Right renal cortex interstitium (tissue), 3 donors: Measurements from ENCODE around the gene HSPB2. TPM values are rescaled to one million over a fixed set of nuclear protein-coding genes. Genes with fewer than 3 reads are reported as not detected.

Source experiments
- DNase-seq, 3 donors: peaks; one replicate each; pipeline ENCODE4 v3.0.0-alpha.2; 2013; ENCODE audit warnings: low read depth in 3 of 3, low spot score in 2 of 3
- polyA plus RNA-seq, 3 donors: library from polyadenylated mRNA; unstranded; fragments of 120-200 nt; gene quantifications; one replicate each; pipeline ENCODE4 v1.2.1, GENCODE V29; 2013; ENCODE audit not compliant: insufficient read length in 3 of 3

The HSPB2 gene
- polyA plus RNA-seq, 3 donors = 1.2 to 1.6 (median 1.2) TPM

DNA sequence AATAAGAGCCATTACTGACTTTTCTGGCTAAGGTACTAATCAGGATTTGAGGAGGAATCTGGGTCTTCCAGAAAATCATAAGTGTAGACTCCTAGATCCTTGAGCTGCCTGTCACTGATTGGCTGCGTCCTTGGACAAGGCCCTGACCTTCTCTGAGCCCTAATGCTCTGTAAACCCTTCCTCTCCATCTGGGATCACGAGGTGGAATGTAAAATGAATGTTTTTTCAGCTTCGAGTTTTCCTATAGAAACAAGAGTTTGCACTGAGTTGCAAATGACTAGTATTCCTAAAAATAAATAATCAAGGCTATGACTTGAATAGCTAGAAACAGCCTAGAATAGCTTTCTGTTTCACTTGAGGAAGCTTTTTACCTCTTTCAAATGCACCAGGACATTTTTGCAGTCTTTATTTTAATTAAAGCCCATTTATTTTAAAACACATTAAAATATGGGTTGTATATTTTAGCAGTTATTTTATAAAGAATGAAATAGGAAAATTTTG, 23.6 kb downstream of the HSPB2 start:
- DNase-seq = no peak

DNA sequence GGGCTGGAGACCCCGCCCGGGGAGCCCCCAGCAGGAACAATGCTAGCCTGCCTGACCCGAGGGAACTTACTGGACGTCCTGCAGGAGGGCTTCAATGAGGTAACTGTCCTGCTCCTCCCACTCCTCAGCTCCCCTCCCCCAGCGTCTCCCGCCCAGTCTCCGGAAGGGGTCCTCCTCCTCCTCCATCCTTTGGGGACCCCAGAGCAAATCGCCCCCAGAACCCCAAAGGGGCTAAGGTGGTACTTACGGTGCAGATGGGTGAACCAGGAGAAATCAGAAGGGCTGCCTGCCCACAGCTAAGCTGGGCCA, 24.9 kb downstream of the HSPB2 start:
- DNase-seq = no peak

DNA sequence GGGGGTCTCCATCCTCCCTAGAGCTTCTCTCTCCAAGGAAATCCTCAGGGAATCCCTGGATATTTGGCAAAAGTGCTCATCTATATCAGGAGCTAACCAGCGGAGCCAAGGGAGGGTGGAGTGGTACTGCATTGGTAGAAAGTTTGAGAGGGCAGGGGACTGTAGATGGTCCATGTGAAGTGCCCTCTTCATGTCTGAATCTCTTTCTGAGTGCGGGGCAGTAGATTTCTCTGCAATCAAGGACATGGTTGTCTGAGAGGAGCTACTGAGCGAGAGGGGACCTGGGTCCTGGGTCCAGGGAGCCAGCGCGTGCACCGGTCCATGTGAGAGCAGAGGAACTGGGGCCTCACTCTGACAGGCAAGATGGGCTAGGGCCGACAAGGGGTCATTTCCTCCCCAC, 25.3 kb downstream of the HSPB2 start:
- DNase-seq = no peak

DNA sequence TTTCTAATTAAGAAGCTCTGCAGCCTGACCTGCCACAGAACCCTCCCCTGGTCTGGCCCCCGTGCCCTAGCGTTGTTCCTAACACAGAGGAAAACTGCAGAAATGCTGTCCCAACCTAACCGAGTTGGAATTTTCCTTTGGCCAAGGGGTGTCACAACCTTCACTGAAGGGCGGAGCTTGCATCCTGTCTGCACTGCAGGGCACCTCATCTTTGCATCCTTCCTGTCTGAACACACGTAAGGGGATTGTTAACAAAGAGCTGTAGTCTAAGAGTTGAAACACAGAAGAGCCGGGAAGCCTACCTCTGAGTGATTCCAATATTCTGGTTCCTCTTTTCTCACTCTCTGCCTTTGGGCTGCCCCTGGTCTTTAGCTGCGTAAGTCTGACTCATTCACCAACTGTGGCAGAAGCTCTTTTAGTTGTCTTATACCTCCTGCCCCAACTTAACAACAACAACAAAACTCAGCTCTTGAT, 26.2 kb downstream of the HSPB2 start:
- DNase-seq = no peak

DNA sequence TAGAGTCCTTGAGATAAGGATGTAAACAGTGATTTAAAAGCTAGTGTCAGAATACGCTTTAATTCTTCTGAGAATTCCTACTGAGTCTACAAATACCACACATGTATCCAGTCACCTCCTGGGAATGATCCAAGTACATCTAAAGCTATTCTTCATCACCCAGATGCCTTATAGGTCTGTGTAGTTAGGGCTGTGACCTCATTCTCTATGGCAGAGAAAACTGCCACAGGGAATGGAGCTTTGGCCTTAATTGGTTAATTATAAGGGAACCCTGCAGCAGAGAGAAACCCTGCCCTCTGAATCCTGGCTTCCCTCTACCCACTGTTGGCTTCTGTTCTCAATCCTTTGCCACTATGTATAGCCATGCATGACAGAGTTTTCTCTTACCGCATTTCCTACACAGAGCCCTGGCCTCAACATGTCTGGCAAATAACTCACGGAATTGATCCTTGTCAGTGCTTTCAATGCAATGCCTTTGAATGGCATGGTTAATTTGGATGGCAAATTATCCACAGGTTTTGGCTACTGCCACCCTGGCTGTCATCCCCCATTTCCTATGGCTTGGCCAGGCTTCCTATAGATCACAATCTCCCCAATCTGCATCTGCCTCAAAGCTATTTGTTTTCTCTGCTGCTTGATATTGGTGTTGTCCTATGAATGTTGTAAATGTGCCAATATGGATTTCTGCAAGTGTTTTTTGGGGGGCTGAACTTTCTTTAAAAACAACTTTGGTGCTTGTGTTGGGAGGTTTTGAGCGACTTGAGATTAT, 27.5 kb downstream of the HSPB2 start:
- no peak for DNase-seq

DNA sequence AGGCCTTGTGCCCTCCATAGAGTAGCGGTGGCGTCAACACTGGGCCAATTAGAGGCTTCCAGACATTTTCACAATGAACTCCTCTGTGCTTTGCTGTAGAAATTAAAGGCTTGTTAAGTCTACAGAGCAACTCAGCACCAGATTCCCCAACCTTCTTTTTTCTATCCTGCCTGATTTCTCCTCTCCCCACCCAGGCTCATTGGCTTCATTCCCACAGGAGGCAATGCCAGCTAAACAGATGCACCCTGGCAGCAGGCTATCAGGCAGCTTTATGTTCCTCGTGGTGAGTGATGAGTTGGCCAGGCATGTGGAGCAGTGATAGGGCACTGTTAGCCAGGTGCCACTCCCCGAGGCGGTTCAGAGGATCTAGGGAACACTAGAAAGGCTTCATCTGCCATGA, 29.4 kb downstream of the HSPB2 start:
- no peak for DNase-seq

DNA sequence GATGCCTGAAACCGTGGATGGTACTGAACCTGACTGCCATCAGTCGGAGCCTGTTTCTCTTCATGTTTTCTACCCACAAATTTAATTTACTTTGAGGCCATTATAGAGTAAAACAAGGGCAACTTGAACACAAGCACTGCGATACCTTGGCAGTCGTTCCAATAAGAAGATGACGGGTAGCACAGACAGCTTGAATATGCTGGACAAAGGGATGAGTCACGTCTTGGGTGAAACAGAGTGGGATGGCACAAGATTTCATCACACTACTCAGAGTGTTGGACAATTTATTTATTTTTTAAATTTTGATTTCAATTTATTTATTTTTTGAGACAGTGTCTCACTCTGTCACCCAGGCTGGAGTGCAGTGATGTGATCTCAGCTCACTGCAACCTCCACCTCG, 30.3 kb downstream of the HSPB2 start:
- no peak for DNase-seq

DNA sequence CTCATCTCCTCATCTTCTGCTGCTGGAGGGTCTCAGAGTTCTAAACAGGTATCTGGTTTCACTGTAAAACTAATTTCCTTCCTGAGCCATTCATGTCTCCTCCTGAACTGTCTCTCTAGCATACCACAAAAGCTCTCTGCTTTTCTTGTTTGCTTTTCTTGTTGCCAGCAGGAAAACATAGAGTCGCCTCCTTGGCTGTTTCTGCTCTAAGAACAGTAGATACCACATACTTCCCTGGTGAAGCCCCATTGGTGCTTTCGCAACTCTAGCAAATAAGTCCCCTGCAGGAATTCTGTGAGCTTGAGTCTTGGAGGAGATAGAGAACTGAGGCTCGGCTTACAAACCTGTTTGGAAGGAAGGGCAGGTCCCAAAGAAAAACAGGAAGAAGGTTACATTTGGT, 31.6 kb downstream of the HSPB2 start:
- DNase-seq = no peak

DNA sequence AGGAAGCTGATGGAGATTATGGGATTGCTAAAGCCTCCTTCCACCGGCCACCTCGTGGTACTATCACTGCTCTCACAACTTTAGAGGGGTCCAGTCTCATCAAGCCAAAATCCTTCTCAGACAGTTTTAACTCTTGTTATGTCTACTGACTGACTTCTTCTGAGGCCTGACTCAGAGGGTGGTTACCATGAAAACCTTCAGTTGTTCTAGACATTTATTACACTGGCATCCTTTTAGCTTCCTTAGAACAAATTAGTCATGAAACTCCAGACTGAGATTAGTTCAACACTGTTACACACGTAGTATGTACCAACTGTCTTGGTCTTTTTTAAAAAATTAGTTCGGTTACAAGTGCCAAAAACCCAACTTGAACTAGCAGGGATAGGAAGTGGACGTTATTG, 32.1 kb downstream of the HSPB2 start:
- no peak for DNase-seq

DNA sequence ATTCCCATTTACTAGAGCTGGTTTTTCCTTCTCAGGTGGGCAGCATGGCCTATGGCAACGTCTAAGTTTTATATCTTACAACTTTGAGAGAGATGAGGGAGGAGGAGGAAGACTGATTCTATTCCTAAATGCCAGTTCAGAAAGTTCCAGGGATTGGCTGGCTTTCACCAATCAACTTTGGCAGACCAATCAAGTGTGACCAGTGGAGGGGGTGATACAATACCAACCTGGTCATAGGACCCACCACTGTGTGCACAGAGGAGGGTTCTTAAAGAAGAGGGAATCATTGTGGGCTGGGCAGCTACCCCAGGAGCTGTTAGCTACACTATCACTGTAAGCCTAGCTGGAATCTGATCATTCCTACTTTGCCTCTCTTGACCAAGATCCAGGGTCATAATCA, 32.7 kb downstream of the HSPB2 start:
- no peak for DNase-seq

DNA sequence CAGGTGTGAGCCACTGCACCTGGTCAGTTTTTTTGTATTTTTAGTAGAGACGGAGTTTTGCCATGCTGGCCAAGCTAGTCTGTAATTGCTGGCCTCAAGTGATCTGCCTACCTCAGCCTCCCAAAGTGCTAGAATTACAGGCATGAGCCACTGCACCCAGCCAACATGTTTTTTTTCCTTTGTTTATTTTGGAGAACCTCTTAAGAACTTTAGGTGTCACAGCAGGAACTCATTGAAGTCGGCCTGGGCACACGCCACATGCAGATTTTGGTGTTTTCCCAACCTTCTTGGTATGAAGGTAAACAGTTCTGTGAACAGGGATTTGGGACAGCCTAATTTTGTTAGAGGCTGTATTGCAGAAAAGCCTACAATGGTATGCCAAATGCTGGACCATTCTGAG, 34.0 kb downstream of the HSPB2 start:
- no peak for DNase-seq

DNA sequence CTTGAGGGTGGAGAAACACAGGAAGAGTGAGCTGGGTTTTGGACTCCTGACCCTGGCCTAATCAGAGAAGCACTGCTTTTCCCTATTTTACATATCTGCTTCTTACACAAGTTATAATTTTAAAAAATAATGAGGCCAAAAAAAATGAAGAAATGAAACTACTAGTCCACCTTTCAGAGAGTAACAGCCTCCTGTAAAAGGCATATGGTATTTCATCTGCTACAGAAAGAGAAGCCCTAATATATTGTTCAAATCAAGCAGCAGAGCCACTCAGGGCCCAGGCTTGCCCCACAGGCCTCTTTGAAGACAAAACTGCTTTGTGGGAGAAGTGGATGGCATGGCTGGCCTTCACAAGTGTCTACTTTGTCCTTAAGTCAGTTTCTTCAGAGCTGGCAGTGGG, 34.6 kb downstream of the HSPB2 start:
- DNase-seq = no peak

DNA sequence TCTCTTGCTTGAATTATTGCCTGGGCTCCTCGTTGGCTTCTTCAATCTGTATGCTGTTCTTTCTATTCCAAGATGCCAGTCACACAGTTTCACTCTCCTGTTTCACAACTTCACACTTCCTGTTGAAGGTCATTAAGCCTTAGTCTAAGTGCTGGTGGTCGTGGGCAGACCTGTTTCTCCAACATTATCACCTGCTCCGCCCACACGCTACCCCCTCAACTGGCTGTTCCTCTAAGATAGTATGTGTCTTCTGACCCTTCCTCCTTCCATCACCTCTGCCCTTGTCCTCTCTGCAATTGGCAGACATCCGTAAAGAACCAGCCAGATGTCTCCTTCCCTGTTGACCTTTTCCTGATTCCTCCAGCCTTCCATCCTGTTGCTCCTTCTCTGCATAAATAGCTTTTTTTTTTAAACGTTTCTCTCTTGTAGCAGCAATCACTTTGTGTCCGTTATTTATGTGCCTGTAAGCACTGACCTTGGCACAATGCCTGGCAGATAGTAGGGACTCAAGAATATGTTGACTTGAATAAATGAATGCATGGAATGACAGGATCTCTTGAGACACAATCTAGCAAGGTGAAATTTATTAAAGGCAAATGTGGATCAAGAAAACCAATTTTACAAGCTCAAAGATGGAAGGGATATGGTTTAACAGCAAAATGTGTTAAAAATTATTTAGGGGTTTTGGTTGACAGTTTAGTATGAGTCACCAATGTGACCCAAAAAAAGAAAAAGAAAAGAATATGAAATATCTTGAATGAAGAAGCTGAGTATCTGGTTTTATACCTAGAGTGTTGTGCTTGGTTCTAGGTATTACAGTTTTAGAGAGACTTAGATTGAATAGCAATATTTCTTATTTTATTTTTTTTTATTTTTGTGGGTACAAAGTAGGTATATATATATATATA, 37.2 kb downstream of the HSPB2 start:
- DNase-seq = no peak

DNA sequence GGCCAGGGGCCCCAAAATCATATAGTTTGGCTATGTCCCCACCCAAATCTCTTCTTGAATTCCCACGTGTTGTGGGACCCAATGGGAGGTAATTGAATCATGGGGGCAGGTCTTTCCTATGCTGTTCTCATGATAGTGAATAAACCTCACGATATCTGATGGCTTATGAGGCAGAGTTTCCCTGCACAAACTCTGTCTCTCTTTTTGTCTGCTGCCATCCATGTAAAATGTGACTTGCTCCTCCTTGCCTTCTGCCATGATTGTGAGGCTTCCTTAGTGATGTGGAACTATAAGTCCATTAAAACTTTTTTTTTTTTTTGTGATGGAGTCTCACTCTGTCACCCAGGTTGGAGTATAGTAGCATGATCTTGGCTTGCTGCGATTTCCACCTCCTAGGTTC, 39.0 kb downstream of the HSPB2 start:
- no peak for DNase-seq

DNA sequence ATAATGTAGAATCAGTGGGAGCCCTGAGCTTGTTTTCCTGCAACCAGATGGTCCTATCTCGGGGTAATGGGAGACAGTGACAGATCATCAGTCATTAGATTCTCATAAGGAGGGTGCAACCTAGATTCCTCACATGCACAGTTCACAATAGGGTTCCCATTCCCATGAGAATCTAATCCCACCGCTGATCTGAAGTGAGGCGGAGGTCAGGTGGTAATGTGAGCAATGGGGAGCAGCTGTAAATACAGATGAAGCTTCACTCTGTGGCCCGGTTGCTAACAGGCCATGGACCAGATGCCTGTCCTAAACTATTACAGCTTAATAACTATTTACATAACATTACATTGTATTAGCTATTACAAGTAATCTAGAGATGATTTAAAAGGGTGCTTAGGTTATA, 41.6 kb downstream of the HSPB2 start:
- no peak for DNase-seq

DNA sequence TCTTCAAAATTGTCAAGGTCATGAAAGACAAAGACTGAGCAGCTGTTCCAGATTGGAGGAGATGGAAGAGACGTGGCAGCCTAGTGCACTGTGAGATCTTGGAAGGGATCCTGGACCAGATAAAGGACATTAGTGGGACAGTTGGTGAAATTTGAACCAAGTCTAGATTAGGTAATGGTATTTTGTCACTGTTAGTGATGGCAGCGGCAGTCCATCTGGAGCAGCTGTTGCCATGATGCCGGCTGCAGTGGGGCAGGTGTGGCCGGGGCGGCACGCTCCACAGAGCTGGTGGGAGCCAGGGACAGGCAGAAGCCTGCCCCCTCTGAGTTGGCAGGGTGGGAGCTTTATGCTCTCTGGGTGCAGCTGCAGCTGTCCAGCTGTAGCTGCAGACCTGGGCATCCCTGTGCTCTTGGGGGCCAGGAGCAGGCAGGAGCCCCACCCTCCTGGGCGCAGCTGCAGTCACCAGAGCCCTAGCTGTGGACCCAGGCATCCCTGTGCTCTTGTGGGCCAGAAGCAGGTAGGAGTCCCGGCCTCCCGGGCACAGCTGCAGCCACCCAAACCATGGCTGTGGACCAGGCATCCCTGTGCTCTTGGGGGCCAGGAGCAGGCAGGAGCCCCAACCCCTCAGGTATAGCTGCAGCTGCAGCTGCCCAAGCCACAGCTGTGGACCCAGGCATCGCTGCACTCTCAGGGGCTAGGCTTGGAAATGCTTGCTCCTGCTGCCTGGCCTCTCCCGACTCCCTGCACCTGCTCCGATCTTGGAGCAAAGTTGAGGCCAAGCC, 45.3 kb downstream of the HSPB2 start:
- no peak for DNase-seq

DNA sequence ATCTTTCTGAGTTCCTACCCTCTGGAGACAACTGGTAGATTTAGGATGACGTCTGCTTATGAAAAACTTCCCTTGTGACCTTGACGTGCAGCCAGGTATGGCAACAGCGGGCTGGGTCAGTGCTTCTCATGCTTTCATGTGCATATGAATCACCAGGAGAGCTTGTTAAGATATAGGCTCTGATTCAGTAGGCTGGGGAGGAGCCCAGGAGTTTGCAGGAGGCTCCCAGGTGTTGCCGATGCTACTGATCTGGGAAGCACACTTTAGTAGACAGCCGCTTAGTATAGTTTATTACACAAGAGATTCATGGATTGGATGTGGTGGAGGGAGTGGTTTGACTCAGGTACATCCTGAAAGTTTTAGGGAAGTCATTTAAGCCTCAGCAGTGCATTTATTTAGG, 48.4 kb downstream of the HSPB2 start:
- no peak for DNase-seq

DNA sequence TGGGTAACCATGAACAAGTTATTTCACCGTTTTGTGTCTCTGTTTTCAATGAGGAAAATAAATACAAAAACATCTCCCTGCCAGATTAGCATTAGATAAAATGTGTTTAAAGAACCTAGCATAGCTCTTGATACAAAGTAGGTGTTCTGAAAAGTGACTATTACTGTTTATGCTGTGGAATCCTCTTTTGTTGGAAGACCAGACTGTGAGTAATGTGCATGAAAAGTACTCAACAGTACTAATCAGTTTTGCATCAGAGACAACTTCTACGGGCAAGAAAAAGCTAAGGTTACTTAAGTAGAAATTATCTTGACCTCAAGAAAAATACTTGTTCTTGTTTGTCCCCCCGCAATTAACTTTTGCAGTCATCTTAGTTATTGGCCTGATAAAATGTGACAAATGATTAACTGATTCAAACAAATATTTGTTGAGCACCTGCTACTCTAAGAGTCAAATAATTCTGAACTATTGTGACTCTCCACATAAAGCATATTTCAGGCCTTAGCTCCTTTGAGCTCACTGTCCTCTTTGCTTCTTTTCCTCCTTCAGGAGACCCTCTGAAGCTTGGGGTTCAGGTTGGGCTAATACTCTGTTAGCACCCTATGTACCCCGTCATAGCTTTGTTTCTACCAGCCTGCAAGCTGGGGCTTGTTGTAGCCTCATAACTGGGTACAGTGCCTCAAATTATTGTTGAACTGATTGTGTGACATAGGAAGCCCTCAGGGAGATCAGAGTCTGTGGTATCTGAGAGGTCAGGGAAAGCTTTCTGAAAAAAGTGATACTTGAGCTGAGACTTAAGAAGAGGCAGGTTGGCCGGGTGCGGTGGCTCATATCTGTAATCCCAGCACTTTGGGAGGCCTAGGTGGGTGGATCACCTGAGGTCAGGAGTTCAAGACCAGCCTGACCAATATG, 49.1 kb downstream of the HSPB2 start:
- DNase-seq = no peak
